Endothelial cell of hepatic sinusoid (primary cell): ENCODE results near the gene MLPH.

ENCODE experiments used
- in situ Hi-C: cut with HindIII; loops from 2 replicates; pipeline ENCODE4 v1.10.0; 2017; ENCODE audit warnings: low sequenced_read_pairs

MLPH gene

GRCh38 chr2:237496428-237496827, 9.4 kb downstream of the MLPH start:
- in situ Hi-C loops = no loop called here

GRCh38 chr2:237497009-237497837, 10.2 kb downstream of the MLPH start:
- in situ Hi-C loops = no loop called here

- in situ Hi-C loops = no loop called here
These were observed 10.8 kb downstream of the MLPH start for GRCh38 chr2:237497838-237498186.

- in situ Hi-C loops = no loop called here
These were observed 11.3 kb downstream of the MLPH start for GRCh38 chr2:237498341-237498740.

- in situ Hi-C loops = no loop called here
These were observed 13.8 kb downstream of the MLPH start for GRCh38 chr2:237500681-237501424.

DNA sequence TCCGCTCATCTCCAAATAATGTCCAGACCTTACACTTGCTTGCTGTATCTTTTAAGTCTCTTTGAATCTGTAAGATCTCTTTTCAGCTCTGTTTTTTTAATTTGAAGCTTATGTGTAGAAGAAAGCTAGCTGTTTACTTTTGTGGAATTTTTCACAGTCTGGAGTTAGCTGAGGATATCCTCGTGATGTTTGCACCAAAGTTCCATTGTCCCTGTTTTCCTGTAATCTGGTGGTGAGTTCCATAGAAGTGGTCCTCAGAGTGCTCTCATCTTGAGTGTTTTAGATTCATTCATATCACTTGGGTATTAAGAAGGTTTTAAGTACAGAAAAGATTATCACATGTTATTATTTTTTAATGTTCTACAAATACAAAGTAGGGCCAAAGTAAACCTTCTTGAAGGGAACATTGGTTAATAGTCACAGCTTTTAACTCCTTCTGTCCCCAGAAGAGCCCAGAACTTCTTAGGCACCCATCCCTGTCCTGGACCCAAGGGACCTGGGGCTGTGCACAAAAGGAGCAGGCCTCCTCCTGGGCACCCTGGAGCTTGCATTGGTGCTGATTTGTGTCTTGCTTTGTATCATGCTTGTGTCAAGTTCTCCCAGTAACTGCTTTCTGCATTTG, 15.0 kb downstream of the MLPH start:
- in situ Hi-C loops = no loop called here

- in situ Hi-C loops = no loop called here
These were observed 16.1 kb downstream of the MLPH start for GRCh38 chr2:237503201-237503600.

DNA sequence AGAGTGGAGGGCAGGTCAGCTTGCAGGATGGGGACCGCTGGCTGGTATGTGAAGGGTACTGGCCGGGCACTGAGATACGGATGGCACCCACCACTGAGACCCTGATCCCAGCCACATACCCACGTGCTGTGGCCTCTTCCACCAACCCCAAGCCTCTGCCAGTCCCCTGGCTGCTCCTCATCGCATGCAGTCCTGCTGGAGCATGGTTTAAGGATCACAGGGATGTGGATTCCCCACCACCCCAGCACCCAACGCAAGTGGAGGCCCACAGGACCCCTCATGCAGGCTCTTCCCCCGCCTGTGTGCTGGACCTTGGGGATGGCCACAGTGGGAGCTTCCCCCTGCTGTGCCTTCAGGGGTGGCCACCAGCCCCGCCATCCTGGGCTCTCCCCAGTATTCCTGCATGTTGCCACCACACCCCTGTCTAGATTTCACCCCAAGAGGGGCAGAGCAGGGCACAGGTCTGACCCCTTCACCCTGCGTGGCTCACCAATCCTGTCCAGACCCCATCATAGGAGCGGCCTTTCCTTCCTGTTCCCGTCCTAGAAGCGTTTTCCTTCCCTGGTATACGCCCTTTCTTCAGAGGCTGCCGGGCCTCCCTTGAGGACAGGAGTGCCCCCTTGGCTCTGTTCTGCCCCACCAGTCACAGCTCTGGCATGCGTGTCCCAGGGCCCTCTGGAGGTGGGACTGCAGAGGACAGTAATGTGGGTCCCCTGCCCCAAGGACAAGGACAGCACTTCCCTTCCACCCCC, 18.3 kb downstream of the MLPH start:
- in situ Hi-C loops = no loop called here

- in situ Hi-C loops = no loop called here
These were observed 20.5 kb downstream of the MLPH start for GRCh38 chr2:237507512-237507911.

DNA sequence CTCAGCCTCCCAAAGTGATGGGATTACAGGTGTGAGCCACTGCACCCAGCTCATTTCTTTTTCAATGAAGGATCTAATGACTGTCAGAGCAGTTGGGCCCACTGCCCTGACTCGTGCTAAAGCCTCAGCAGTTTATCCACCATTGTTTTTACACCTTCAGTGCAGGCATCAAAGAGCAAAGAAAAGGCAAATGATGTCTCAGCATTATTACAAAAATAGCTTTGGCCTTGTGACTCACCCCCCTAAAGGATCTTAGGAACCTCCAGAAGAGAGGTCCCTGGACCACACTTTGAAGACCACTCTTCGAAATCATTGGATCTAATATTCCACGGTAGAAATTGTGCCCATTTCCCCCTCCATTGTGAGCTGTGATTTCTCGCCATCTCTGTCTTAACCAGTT, 21.3 kb downstream of the MLPH start:
- in situ Hi-C loops = no loop called here

- in situ Hi-C loops = no loop called here
These were observed 22.1 kb downstream of the MLPH start for GRCh38 chr2:237509151-237509550.

DNA sequence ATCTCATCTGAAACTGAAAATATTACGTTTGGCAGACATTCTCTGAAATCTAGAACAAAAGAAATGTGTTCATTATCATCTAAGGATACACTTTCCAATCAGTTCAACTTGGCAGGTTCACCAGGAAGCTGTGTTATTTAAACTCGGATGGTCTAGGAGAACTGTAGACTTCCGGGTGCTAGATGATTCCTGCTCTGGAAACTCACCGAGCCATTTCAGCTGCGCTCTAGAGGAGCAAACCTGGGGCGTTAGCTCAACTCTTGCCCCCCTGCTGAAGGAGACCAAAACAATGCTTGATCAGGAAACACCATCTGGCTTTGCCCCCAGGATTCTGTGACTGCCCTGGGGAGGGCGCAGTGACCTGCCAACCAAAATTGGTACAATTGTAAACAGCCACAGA, 22.9 kb downstream of the MLPH start:
- in situ Hi-C loops = no loop called here

GRCh38 chr2:237510502-237511217, 23.6 kb downstream of the MLPH start:
- in situ Hi-C loops = no loop called here

DNA sequence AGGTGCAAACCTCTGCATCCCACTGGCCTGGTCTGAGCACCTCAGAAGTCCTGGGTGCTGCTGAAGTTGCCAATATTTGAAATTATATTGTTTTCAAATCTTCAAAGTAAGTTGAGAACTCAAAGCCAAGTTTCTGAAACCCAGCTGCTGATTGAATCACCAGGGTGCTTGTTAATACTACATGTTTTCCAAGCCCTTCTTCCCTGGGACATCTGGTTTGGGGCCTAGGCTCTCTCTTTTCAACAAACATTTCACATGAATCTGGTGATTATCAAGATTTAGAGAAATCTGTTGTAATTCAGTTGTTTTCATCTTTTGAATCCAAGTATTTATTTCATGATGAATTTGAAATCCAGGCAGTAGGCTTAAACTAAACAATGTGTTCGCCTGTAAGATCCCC, 24.4 kb downstream of the MLPH start:
- in situ Hi-C loops = no loop called here

DNA sequence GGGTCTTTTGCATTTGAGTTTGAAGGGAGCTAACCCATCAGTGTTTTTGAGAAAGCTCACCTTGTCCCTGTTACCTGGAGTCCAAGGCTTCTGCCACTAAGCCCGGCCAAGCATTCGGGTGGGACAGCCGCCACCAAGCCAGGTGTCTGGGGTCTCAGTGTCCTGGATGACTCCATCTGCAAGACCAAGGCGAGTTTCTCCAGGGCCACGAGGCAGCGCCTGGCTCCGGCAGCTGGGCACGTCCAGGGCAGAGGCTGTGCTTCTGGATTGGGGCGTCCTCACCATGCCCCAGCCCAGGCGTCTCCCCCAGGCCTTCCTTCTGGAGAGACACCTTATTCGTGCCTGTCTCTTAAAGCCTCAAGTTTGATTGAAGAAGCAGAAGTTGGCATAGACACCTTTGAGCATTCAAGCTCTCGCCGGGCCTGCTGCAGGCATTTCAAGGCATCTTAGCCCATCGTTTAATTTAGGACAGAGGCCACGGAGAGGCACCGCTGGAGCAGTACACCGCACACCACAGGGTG, 24.9 kb downstream of the MLPH start:
- in situ Hi-C loops = no loop called here

GRCh38 chr2:237512774-237513466, 25.9 kb downstream of the MLPH start:
- in situ Hi-C loops = no loop called here

DNA sequence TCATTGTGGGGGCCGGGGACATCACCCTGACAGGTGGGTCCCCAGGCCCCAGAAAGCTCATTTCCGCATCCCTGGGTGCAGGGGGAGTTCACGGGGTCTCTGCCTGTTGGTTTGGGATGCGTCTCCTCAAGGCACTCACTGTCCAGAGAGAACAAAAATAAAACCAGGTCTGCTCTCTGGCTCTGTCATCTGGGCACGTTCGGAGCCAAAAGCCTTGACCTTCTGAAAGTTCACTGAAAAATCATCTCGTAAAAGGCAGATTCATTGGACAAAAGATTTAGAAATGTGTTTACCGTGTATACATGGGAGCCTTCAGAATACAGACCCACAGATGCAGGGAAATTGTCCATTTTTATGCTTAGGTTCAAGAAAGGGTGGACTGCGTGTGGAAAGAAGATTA, 26.6 kb downstream of the MLPH start:
- in situ Hi-C loops = no loop called here

- in situ Hi-C loops = no loop called here
These were observed 27.6 kb downstream of the MLPH start for GRCh38 chr2:237514474-237515130.

DNA sequence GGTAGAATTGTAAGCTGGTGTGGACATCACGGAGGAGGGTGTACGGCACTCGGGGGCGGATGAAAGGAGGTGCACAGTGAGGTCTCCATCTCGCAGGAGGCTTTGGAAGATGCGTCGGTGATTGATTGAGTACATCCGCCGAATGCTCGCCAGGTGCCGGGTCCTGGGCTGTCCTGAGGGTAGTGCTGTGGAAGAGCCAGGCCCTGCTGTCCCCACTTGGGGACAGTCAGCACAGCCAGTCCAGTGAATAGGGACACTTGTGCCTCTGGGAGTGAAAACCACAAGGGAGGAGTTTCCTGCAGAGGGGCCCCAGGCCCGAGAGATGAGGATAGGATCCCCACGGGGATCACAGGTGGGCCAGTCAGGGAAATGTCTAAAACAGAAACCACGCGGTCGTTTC, 28.1 kb downstream of the MLPH start:
- in situ Hi-C loops = no loop called here
